Endothelial cell of umbilical vein (primary cell): ENCODE data around the gene SHCBP1L. TPM values are rescaled to one million over a fixed set of nuclear protein-coding genes. Genes with fewer than 3 reads are reported as not detected.

Experiments
- BruUV-seq: library from RNA; stranded (reverse); fragments of 400-500 nt; replicated peaks from 2 replicates; lab custom pipeline; 2021; lab: Mats Ljungman, UMichigan
- CTCF ChIA-PET: fragments of 300-600, 350-600 bp; sonication (Branson Sonifier 250); formaldehyde crosslinking; loops from one replicate; lab custom pipeline; 2021; ENCODE audit warnings: antibody characterized with exemption, inconsistent platforms; lab: Charles Lee
- POLR2A ChIA-PET: fragments of 300-600, 350-600 bp; sonication (Branson Sonifier 250); formaldehyde crosslinking; loops from one replicate; lab custom pipeline; 2021; ENCODE audit warnings: antibody characterized with exemption, inconsistent platforms; lab: Charles Lee
- DNase-seq: peaks from one replicate; pipeline ENCODE4 v3.0.0-alpha.2; 2011; ENCODE audit warnings: low read depth, low spot score
- FAIRE-seq: peaks from 2 replicates; lab custom pipeline; 2011; peaks lifted over from hg19 to GRCh38; lab: Jason Lieb, UNC
- H2AFZ ChIP-seq: 2 replicates; pipeline ENCODE4 v1.6.0; 2012; ENCODE audit warnings: low read depth, low read length, control low read depth, inconsistent platforms
- H3K27ac ChIP-seq: 2 replicates; pipeline ENCODE4 v1.5.1; 2011; ENCODE audit warnings: low read depth, mild to moderate bottlenecking, control low read depth, low read length, moderate library complexity; ENCODE audit not compliant: insufficient read depth
- H3K27me3 ChIP-seq, 2 experiments: 2 replicates each; pipeline versions ENCODE4 v1.6.0 to v1.6.1; 2011; ENCODE audit warnings: low read length in 2 of 2, mixed read lengths in 1 of 2; ENCODE audit not compliant: control insufficient read depth in 2 of 2, insufficient read depth in 2 of 2
- H3K36me3 ChIP-seq, 2 experiments: 2 replicates in 1 of 2; 3 replicates in 1 of 2; pipeline ENCODE4 v1.5.1; 2011; ENCODE audit warnings: low read length in 2 of 2, mild to moderate bottlenecking in 1 of 2, moderate library complexity in 1 of 2; ENCODE audit not compliant: control insufficient read depth in 2 of 2, insufficient read depth in 2 of 2; ENCODE audit errors: extremely low read depth in 1 of 2
- H3K4me1 ChIP-seq: 3 replicates; pipeline ENCODE4 v1.5.1; 2011; ENCODE audit warnings: mild to moderate bottlenecking, low read length; ENCODE audit not compliant: control insufficient read depth, insufficient read depth; ENCODE audit errors: extremely low read depth
- H3K4me2 ChIP-seq: 2 replicates; pipeline ENCODE4 v1.6.1; 2011; ENCODE audit warnings: low read length, control low read depth, mixed read lengths; ENCODE audit not compliant: insufficient read depth
- H3K4me3 ChIP-seq, 3 experiments: fragments of 200-600 bp in 1 of 3; sonication (generic), shearing (Covaris generic) in 1 of 3; replicated peaks in 1 of 3; 2 replicates each; pipeline ENCODE4 v1.5.1; 2011 to 2016; ENCODE audit warnings: control low read depth in 3 of 3, low read length in 3 of 3, mild to moderate bottlenecking in 2 of 3, inconsistent platforms in 1 of 3, low read depth in 1 of 3, moderate library complexity in 1 of 3; ENCODE audit not compliant: insufficient read depth in 1 of 3
- H3K79me2 ChIP-seq: 2 replicates; pipeline ENCODE4 v1.6.0; 2012; ENCODE audit warnings: low read length, inconsistent platforms; ENCODE audit not compliant: control insufficient read depth, insufficient read depth
- H3K9ac ChIP-seq: replicated peaks from 2 replicates; pipeline ENCODE3; 2011; ENCODE audit warnings: low read length, control low read depth; ENCODE audit not compliant: insufficient read depth; ENCODE audit errors: extremely low read depth
- H3K9me1 ChIP-seq: replicated peaks from 3 replicates; pipeline ENCODE4 v1.6.0; 2011; ENCODE audit warnings: mild to moderate bottlenecking, low read length; ENCODE audit not compliant: control insufficient read depth, insufficient read depth; ENCODE audit errors: extremely low read depth
- H3K9me3 ChIP-seq: replicated peaks from 2 replicates; pipeline ENCODE4 v1.5.1; 2012; ENCODE audit warnings: low read length, inconsistent platforms; ENCODE audit not compliant: control insufficient read depth, insufficient read depth
- H4K20me1 ChIP-seq: replicated peaks from 2 replicates; pipeline ENCODE3; 2011; ENCODE audit warnings: mild to moderate bottlenecking, low read length; ENCODE audit not compliant: control insufficient read depth, insufficient read depth; ENCODE audit errors: extremely low read depth
- CTCF ChIP-seq, 2 donors: IDR thresholded peaks; 1 replicate in 1 of 2; 2 replicates in 1 of 2; pipeline ENCODE4 v1.5.1; 2011; ENCODE audit warnings: low read length in 2 of 2, mild to moderate bottlenecking in 2 of 2, moderate library complexity in 2 of 2, control low read depth in 1 of 2, inconsistent platforms in 1 of 2, low read depth in 1 of 2; ENCODE audit not compliant: insufficient read depth in 1 of 2; ENCODE audit errors: extremely low read depth in 1 of 2
- EZH2 ChIP-seq: IDR thresholded peaks from 2 replicates; pipeline ENCODE4 v1.6.1; 2012; ENCODE audit warnings: borderline replicate concordance, low read depth, mild to moderate bottlenecking, moderate library complexity, low read length, inconsistent platforms; ENCODE audit not compliant: severe bottlenecking
- FOS ChIP-seq: IDR thresholded peaks from 2 replicates; pipeline ENCODE4 v1.6.1; 2011; ENCODE audit warnings: mild to moderate bottlenecking, low read length, moderate library complexity, borderline replicate concordance; ENCODE audit not compliant: insufficient read depth
- JUN ChIP-seq: IDR thresholded peaks from 2 replicates; pipeline ENCODE4 v1.6.1; 2011; ENCODE audit warnings: borderline replicate concordance, low read depth; ENCODE audit not compliant: insufficient read length, insufficient read depth
- MAX ChIP-seq: IDR thresholded peaks from 2 replicates; pipeline ENCODE4 v1.6.1; 2011; ENCODE audit not compliant: insufficient read depth, insufficient read length
- MYC ChIP-seq: IDR thresholded peaks from one replicate; pipeline ENCODE4 v1.6.1; 2011; ENCODE audit warnings: mild to moderate bottlenecking, low read depth, low read length
- POLR2A ChIP-seq: IDR thresholded peaks from 2 replicates; pipeline ENCODE4 v1.6.1; 2012; ENCODE audit warnings: low read depth, mild to moderate bottlenecking, control low read depth, low read length
- POLR2AphosphoS5 ChIP-seq: IDR thresholded peaks from 2 replicates; pipeline ENCODE4 v1.6.1; 2012; ENCODE audit warnings: low read depth, mild to moderate bottlenecking, control low read depth, low read length, moderate library complexity; ENCODE audit not compliant: insufficient read depth
- dilution Hi-C: fragments of 300-500 bp; cut with MboI; formaldehyde crosslinking; loops from one replicate; pipeline ENCODE4 v1.15.0; 2019; ENCODE audit warnings: low sequenced_read_pairs; ENCODE audit not compliant: extremely low pct_ligation_motif_present
- intact Hi-C: fragments of 100-400 bp; cut with micrococcal nuclease; formaldehyde crosslinking; loops from one replicate; pipeline ENCODE4 v1.10.0; 2022
- polyA plus RNA-seq, 4 experiments: library from polyadenylated mRNA; depleted of rRNA in 3 of 4; stranded (reverse) in 3 of 4; unstranded in 1 of 4; fragments of >200 nt; gene quantifications; 2 replicates each; pipeline versions ENCODE4 v1.2.1 to v1.2.3, GENCODE V29; 2011 to 2012; ENCODE audit warnings: missing spikeins in 1 of 4
- total RNA-seq: library from RNA; stranded (reverse); gene quantifications from 2 replicates; pipeline ENCODE4 v1.2.3, GENCODE V29; 2021

Gene SHCBP1L
- total and polyA plus RNA-seq, 2 donors (not counting 3 experiments of a cell fraction or from before 2014, with no cell fraction given), result not detected

GRCh38 chr1:182956708-182957365 lies 3.9 kb upstream of the SHCBP1L start:
- intact Hi-C loops, result no loop called here
- Histone ChIP-seq H3K36me3 (no peaks in the 10 kb centered on the region), H3K27ac (no peak overlapping the region), H3K4me1 (peaks cover 2% of the 10 kb centered on the region), H3K4me3 (no peak overlapping the region), H3K9me3 (no peaks in the 10 kb centered on the region), H3K4me2 (no peak overlapping the region), H3K9ac (no peak overlapping the region), H2AFZ (no peak overlapping the region), H3K79me2 (no peaks in the 10 kb centered on the region), H3K9me1 (no peaks in the 10 kb centered on the region), H4K20me1 (no peaks in the 10 kb centered on the region), H3K27me3 (peaks cover 2 to 3% of the 10 kb centered on the region in 2 experiments)
- dilution Hi-C loops, result no loop called here
- FAIRE-seq (no peak), DNase-seq (no peak)
- BruUV-seq, result no TSS peak
- ChIA-PET CTCF (interaction anchor here (1.0 to 1.4 kb wide), 2 partner anchors 13 to 57 kb away, joined by 3 read pairs; no protein-coding TSS in a partner anchor), POLR2A (no interaction called here)
- TF ChIP-seq EZH2 (no peak), POLR2A (no peak), POLR2AphosphoS5 (no peak)

- DNase-seq (no peak), FAIRE-seq (no peak)
- dilution Hi-C loops, result no loop called here
- ChIA-PET POLR2A (no interaction called here), CTCF (interaction anchor here (0.7 to 1.4 kb wide), 2 partner anchors 14 to 132 kb away, joined by 3 read pairs; no protein-coding TSS in a partner anchor)
- peaks cover 2% of the 10 kb centered on the region for H3K4me1 ChIP-seq
- no TSS peak for BruUV-seq
- H3K9ac ChIP-seq, result no peak overlapping the region
- TF ChIP-seq CTCF (IDR thresholded peaks at IDR 0.05; ENCODE audit: extremely low read depth in 1 of 2, insufficient read depth in 1 of 2, low read depth in 1 of 2, low read length in 2 of 2) (no peak), POLR2AphosphoS5 (no peak), EZH2 (no peak), MYC (no peak), POLR2A (no peak), JUN (no peak), MAX (no peak), FOS (peak; percentile 34)
- no peaks in the 10 kb centered on the region for H3K36me3 ChIP-seq
- no peaks in the 10 kb centered on the region for H3K9me3 ChIP-seq
- H3K4me2 ChIP-seq, result no peak overlapping the region
- peaks cover 2 to 3% of the 10 kb centered on the region in 2 experiments for H3K27me3 ChIP-seq
- H3K4me3 ChIP-seq, result no peak overlapping the region
- H3K79me2 ChIP-seq, result no peaks in the 10 kb centered on the region
- no peak overlapping the region for H3K27ac ChIP-seq
- H2AFZ ChIP-seq, result no peak overlapping the region
- no peaks in the 10 kb centered on the region for H4K20me1 ChIP-seq
- no peaks in the 10 kb centered on the region for H3K9me1 ChIP-seq
- intact Hi-C loops, result no loop called here
These were observed 2.9 kb upstream of the SHCBP1L start for GRCh38 chr1:182955596-182956588.
